ENCODE measurements around the gene TDRD3.

- TF ChIP-seq POLR2AphosphoS5 (IDR thresholded peaks at IDR 0.05; ENCODE audit: borderline replicate concordance, low read depth, low read length) (no peak), EZH2 (IDR thresholded peaks at IDR 0.05) (no peak)
Measured at GRCh38 chr13:60492187-60492586, 95.2 kb downstream of the TDRD3 start.
